B cell (primary cell): ENCODE measurements around the gene MYDGF. TPM values are rescaled to one million over a fixed set of nuclear protein-coding genes. Genes with fewer than 3 reads are reported as not detected.

ENCODE experiments used
- ATAC-seq: fragments of 200-7000 bp; cut with Tn5 transposase; one replicate; pipeline ENCODE4 v1.10.0; 2021; ENCODE audit warnings: low read depth, mild to moderate bottlenecking, moderate number of reproducible peaks, moderate library complexity
- CTCF ChIA-PET: fragments of 350-600 bp; sonication (Branson Sonifier 250); formaldehyde crosslinking; loops from one replicate; lab custom pipeline; 2021; ENCODE audit warnings: antibody characterized with exemption, inconsistent platforms; lab: Charles Lee
- POLR2A ChIA-PET: fragments of 350-600 bp; sonication (Branson Sonifier 250); formaldehyde crosslinking; loops from one replicate; lab custom pipeline; 2021; ENCODE audit warnings: antibody characterized with exemption; lab: Charles Lee
- DNase-seq: peaks from one replicate; pipeline ENCODE4 v3.0.0; 2013
- H2AFZ ChIP-seq: 2 replicates; pipeline ENCODE4 v1.6.1; 2012; ENCODE audit warnings: mild to moderate bottlenecking, low read depth, low read length; ENCODE audit not compliant: insufficient read depth, poor library complexity, severe bottlenecking
- H3K27ac ChIP-seq, 2 donors: 1 replicate in 1 of 2; 2 replicates in 1 of 2; pipeline ENCODE4 v1.5.1; 2012 to 2013; ENCODE audit warnings: low read length in 2 of 2, mild to moderate bottlenecking in 2 of 2, moderate library complexity in 1 of 2
- H3K27me3 ChIP-seq, 4 experiments: fragments of 200-600 bp in 1 of 4; sonication (generic) in 1 of 4; replicated peaks in 1 of 4; 1 replicate in 2 of 4; 2 replicates in 2 of 4; pipeline versions ENCODE4 v1.6.1 to v1.7.0; 2013 to 2016; ENCODE audit warnings: low read length in 3 of 4, mild to moderate bottlenecking in 2 of 4, mixed read lengths in 1 of 4, moderate library complexity in 1 of 4; ENCODE audit not compliant: insufficient read depth in 4 of 4, control insufficient read depth in 3 of 4; ENCODE audit errors: control extremely low read depth in 1 of 4
- H3K36me3 ChIP-seq, 2 experiments: replicated peaks in 1 of 2; 1 replicate in 1 of 2; 2 replicates in 1 of 2; pipeline versions ENCODE4 v1.6.1 to v1.7.1; 2013; ENCODE audit warnings: low read length in 1 of 2; ENCODE audit not compliant: insufficient read depth in 2 of 2, control insufficient read depth in 1 of 2; ENCODE audit errors: control extremely low read depth in 1 of 2, extremely low read depth in 1 of 2
- H3K4me1 ChIP-seq, 2 donors: fragments of 200-600 bp in 1 of 2; sonication (generic) in 1 of 2; 1 replicate in 1 of 2; 2 replicates in 1 of 2; pipeline versions ENCODE4 v1.5.1 to v1.6.1; 2013 to 2017; ENCODE audit warnings: low read length in 2 of 2; ENCODE audit not compliant: control insufficient read depth in 2 of 2, insufficient read depth in 2 of 2
- H3K4me2 ChIP-seq: replicated peaks from 2 replicates; pipeline ENCODE3; 2012; ENCODE audit warnings: mild to moderate bottlenecking, low read depth, low read length; ENCODE audit not compliant: poor library complexity, severe bottlenecking
- H3K4me3 ChIP-seq, 5 experiments: fragments of 200-600 bp in 1 of 5; sonication (generic) in 1 of 5; 1 replicate in 3 of 5; 2 replicates in 2 of 5; pipeline versions ENCODE4 v1.5.1 to v1.7.0; 2011 to 2016; ENCODE audit warnings: low read length in 4 of 5, mild to moderate bottlenecking in 4 of 5, low read depth in 2 of 5, control low read depth in 1 of 5, moderate library complexity in 1 of 5; ENCODE audit not compliant: insufficient read depth in 1 of 5; ENCODE audit errors: control extremely low read depth in 1 of 5, extremely low read depth in 1 of 5
- H3K79me2 ChIP-seq: fragments of 200-600 bp; sonication (generic); one replicate; pipeline ENCODE4 v1.6.0; 2016; ENCODE audit warnings: low read length; ENCODE audit not compliant: control insufficient read depth, insufficient read depth
- H3K9ac ChIP-seq: fragments of 200-600 bp; sonication (generic); 2 replicates; pipeline ENCODE4 v1.6.1; 2017; ENCODE audit warnings: mild to moderate bottlenecking, low read length, moderate library complexity
- H3K9me3 ChIP-seq, 3 donors: one replicate each; pipeline versions ENCODE4 v1.6.1 to v1.7.1; 2013; ENCODE audit warnings: low read length in 2 of 3; ENCODE audit not compliant: control insufficient read depth in 2 of 3, insufficient read depth in 1 of 3; ENCODE audit errors: control extremely low read depth in 1 of 3
- H4K20me1 ChIP-seq: 2 replicates; pipeline ENCODE4 v1.6.0; 2012; ENCODE audit warnings: mild to moderate bottlenecking, low read length; ENCODE audit not compliant: insufficient read depth, control insufficient read depth, poor library complexity, severe bottlenecking
- H3K27ac Mint-ChIP-seq: one replicate; pipeline ENCODE4 v1.8.0; 2021; ENCODE audit warnings: mixed read lengths
- H3K27me3 Mint-ChIP-seq: one replicate; pipeline ENCODE4 v1.8.0; 2021; ENCODE audit warnings: mixed read lengths
- H3K4me1 Mint-ChIP-seq: one replicate; pipeline ENCODE4 v1.8.0; 2021; ENCODE audit warnings: mixed read lengths
- H3K4me3 Mint-ChIP-seq: one replicate; pipeline ENCODE4 v1.8.0; 2021; ENCODE audit warnings: mixed read lengths
- H3K9me3 Mint-ChIP-seq: one replicate; pipeline ENCODE4 v1.8.0; 2022; ENCODE audit warnings: mixed read lengths; ENCODE audit not compliant: insufficient read depth
- CTCF ChIP-seq: fragments of 200-600 bp; IDR thresholded peaks from one replicate; pipeline ENCODE4 v1.8.0; 2022; ENCODE audit warnings: antibody characterized with exemption, mild to moderate bottlenecking
- EZH2 ChIP-seq: IDR thresholded peaks from 2 replicates; pipeline ENCODE4 v1.6.1; 2012; ENCODE audit warnings: borderline replicate concordance, low read depth, mild to moderate bottlenecking, moderate library complexity, low read length; ENCODE audit not compliant: insufficient read depth, poor library complexity, severe bottlenecking
- WGBS: methylation state at CpG from one replicate; pipeline ENCODE4 v1.1.5; 2013; ENCODE audit warnings: missing lambda C conversion rate; ENCODE audit not compliant: insufficient coverage; 5-methylcytosine and 5-hydroxymethylcytosine counted together
- intact Hi-C: fragments of 100-400 bp; cut with micrococcal nuclease; formaldehyde crosslinking; loops from one replicate; pipeline ENCODE4 v1.10.0; 2022
- polyA plus RNA-seq: library from polyadenylated mRNA; depleted of rRNA; stranded (reverse); fragments of >200 nt; gene quantifications from 2 replicates; pipeline ENCODE4 v1.2.3, GENCODE V29; 2012
- total RNA-seq, 2 donors: library from RNA; stranded (reverse); fragments of 120-200 nt in 1 of 2; gene quantifications; 1 replicate in 1 of 2; 2 replicates in 1 of 2; pipeline versions ENCODE4 v1.2.3 to v1.2.4, GENCODE V29; 2013 to 2022

MYDGF gene
- total and polyA plus RNA-seq, 2 donors (not counting 1 experiment from before 2014, with no cell fraction given) = 21.2 to 42.3 TPM

- no peak for ATAC-seq
- H3K79me2 ChIP-seq = no peaks in the 10 kb centered on the region
- H3K4me1 ChIP-seq = no peaks in the 10 kb centered on the region
- no peak overlapping the region for H3K4me3 ChIP-seq
- no peak overlapping the region for H3K4me2 ChIP-seq
- no peak for TF ChIP-seq EZH2
- TF ChIP-seq CTCF = no peak
- H3K4me1 Mint-ChIP-seq = no peaks in the 10 kb centered on the region
- intact Hi-C loops = no loop called here
- H3K9ac ChIP-seq = no peak overlapping the region
- no peaks in the 10 kb centered on the region for H3K9me3 ChIP-seq
- WGBS = 95% methylated on average over 10 of the region's 10 CpGs
- H3K9me3 Mint-ChIP-seq = no peaks in the 10 kb centered on the region
- no peak overlapping the region for H3K27ac ChIP-seq
- CTCF ChIA-PET = no interaction called here
- no peak overlapping the region for H3K27ac Mint-ChIP-seq
- H2AFZ ChIP-seq = no peak overlapping the region
- peaks cover 0 to 79% of the 10 kb centered on the region in 2 experiments for H3K36me3 ChIP-seq
- H4K20me1 ChIP-seq = no peaks in the 10 kb centered on the region
- POLR2A ChIA-PET = no interaction called here
- H3K4me3 Mint-ChIP-seq = no peak overlapping the region
- no peaks in the 10 kb centered on the region for H3K27me3 ChIP-seq
- H3K27me3 Mint-ChIP-seq = no peaks in the 10 kb centered on the region
- DNase-seq = no peak
Measured at GRCh38 chr19:4686700-4687099, 16.6 kb upstream of the MYDGF start.

- Mint-ChIP-seq H3K27me3 (no peaks in the 10 kb centered on the region), H3K4me1 (no peaks in the 10 kb centered on the region), H3K9me3 (no peaks in the 10 kb centered on the region), H3K4me3 (no peak overlapping the region), H3K27ac (no peak overlapping the region)
- TF ChIP-seq CTCF = no peak
- TF ChIP-seq EZH2 = no peak
- intact Hi-C loops = no loop called here
- DNase-seq (no peak), ATAC-seq (no peak)
- H3K9me3 ChIP-seq = no peaks in the 10 kb centered on the region
- H2AFZ ChIP-seq = no peak overlapping the region
- H3K27ac ChIP-seq = no peak overlapping the region
- WGBS = 98% methylated on average over 28 of the region's 28 CpGs
- H3K79me2 ChIP-seq = no peaks in the 10 kb centered on the region
- no peak overlapping the region for H3K9ac ChIP-seq
- no peaks in the 10 kb centered on the region for H4K20me1 ChIP-seq
- ChIA-PET CTCF (no interaction called here), POLR2A (no interaction called here)
- no peaks in the 10 kb centered on the region for H3K4me1 ChIP-seq
- H3K4me2 ChIP-seq = no peak overlapping the region
- no peak overlapping the region for H3K4me3 ChIP-seq
- H3K27me3 ChIP-seq = no peaks in the 10 kb centered on the region
- peaks cover 0 to 62% of the 10 kb centered on the region in 2 experiments for H3K36me3 ChIP-seq
Measured at GRCh38 chr19:4684312-4685095, 14.4 kb upstream of the MYDGF start.
